C4-2B (cell line): Measurements from ENCODE around the gene PDE4D.

Experiments
- H3K27ac ChIP-seq: fragments of 450-650 bp; 2 replicates; pipeline ENCODE4 v1.5.1; 2017
- CTCF ChIP-seq: fragments of 450-650 bp; conservative IDR thresholded peaks from 2 replicates; pipeline ENCODE4 v1.5.1; 2017; ENCODE audit warnings: mild to moderate bottlenecking
- ZFX ChIP-seq: fragments of 450-650 bp; IDR thresholded peaks from 2 replicates; pipeline ENCODE4 v1.6.1; 2017

PDE4D gene

GRCh38 chr5:59146729-59147128 is 746.8 kb downstream of the PDE4D start:
- TF ChIP-seq CTCF (no peak), ZFX (no peak)
- H3K27ac ChIP-seq: no peak overlapping the region

- H3K27ac ChIP-seq: no peak overlapping the region
- TF ChIP-seq ZFX (no peak), CTCF (no peak)
Measured at GRCh38 chr5:59143926-59144333, 749.6 kb downstream of the PDE4D start.

GRCh38 chr5:59142927-59143326 is 750.6 kb downstream of the PDE4D start:
- TF ChIP-seq CTCF (no peak), ZFX (no peak)
- no peak overlapping the region for H3K27ac ChIP-seq

GRCh38 chr5:59142138-59142537 is 751.4 kb downstream of the PDE4D start:
- TF ChIP-seq ZFX (no peak), CTCF (no peak)
- H3K27ac ChIP-seq: no peak overlapping the region

GRCh38 chr5:59140133-59140532 is 753.4 kb downstream of the PDE4D start:
- no peak for TF ChIP-seq CTCF
- no peak for TF ChIP-seq ZFX

GRCh38 chr5:59139695-59140094 is 753.8 kb downstream of the PDE4D start:
- H3K27ac ChIP-seq: no peak overlapping the region
- TF ChIP-seq CTCF (no peak), ZFX (no peak)

More at GRCh38 chr5:59140133-59140532, 753.4 kb downstream of the PDE4D start:
- no peak overlapping the region for H3K27ac ChIP-seq

- H3K27ac ChIP-seq: no peak overlapping the region
Measured at GRCh38 chr5:59138509-59138908, 755.0 kb downstream of the PDE4D start.

More at GRCh38 chr5:59138509-59138908, 755.0 kb downstream of the PDE4D start:
- TF ChIP-seq ZFX (no peak), CTCF (no peak)
